H1 (cell line): ENCODE measurements around the gene TTC34. TPM values are rescaled to one million over a fixed set of nuclear protein-coding genes. Genes with fewer than 3 reads are reported as not detected.

ENCODE experiments used
- CTCF ChIA-PET: fragments of 300-600 bp; sonication (Branson Sonifier 250); formaldehyde crosslinking; loops from one replicate; lab custom pipeline; 2021; ENCODE audit not compliant: partially characterized antibody; lab: Charles Lee
- POLR2A ChIA-PET: fragments of 300-600 bp; sonication (Branson Sonifier 250); formaldehyde crosslinking; loops from one replicate; lab custom pipeline; 2021; ENCODE audit warnings: inconsistent platforms; ENCODE audit not compliant: partially characterized antibody; lab: Charles Lee
- DNase-seq, 2 experiments: peaks; one replicate each; pipeline versions ENCODE4 v3.0.0 to v3.0.0-alpha.2; 2010 to 2022; ENCODE audit warnings: low spot score in 2 of 2, low read depth in 1 of 2, mixed read lengths in 1 of 2
- FAIRE-seq: peaks from 2 replicates; lab custom pipeline; 2011; peaks lifted over from hg19 to GRCh38; lab: Jason Lieb, UNC
- H2AFZ ChIP-seq: 2 replicates; pipeline ENCODE4 v1.8.1; 2012; ENCODE audit warnings: low read length, inconsistent platforms
- H2AK5ac ChIP-seq: 2 replicates; pipeline ENCODE4 v1.6.1; 2013; ENCODE audit warnings: low read depth, low read length
- H2BK120ac ChIP-seq: replicated peaks from 2 replicates; pipeline ENCODE3; 2013; ENCODE audit warnings: low read depth, low read length, inconsistent platforms
- H2BK12ac ChIP-seq: 2 replicates; pipeline ENCODE4 v1.6.1; 2013; ENCODE audit warnings: low read depth, low read length
- H2BK15ac ChIP-seq: 2 replicates; pipeline ENCODE4 v1.6.1; 2013; ENCODE audit warnings: low read length
- H2BK20ac ChIP-seq: 2 replicates; pipeline ENCODE4 v1.6.1; 2013; ENCODE audit warnings: low read length
- H2BK5ac ChIP-seq: 2 replicates; pipeline ENCODE4 v1.6.1; 2013; ENCODE audit warnings: low read depth, low read length
- H3K14ac ChIP-seq: 2 replicates; pipeline ENCODE4 v1.6.1; 2013; ENCODE audit warnings: inconsistent platforms; ENCODE audit not compliant: insufficient read length
- H3K18ac ChIP-seq: 2 replicates; pipeline ENCODE4 v1.6.1; 2013; ENCODE audit warnings: low read length; ENCODE audit errors: extremely low read depth
- H3K23ac ChIP-seq: 2 replicates; pipeline ENCODE4 v1.6.1; 2013; ENCODE audit warnings: inconsistent platforms; ENCODE audit not compliant: insufficient read length
- H3K23me2 ChIP-seq: 2 replicates; pipeline ENCODE4 v1.6.1; 2013; ENCODE audit warnings: low read depth, low read length
- H3K27ac ChIP-seq: 2 replicates; pipeline ENCODE4 v1.6.1; 2011; ENCODE audit warnings: low read depth, low read length, inconsistent platforms
- H3K27me3 ChIP-seq, 4 experiments: replicated peaks in 1 of 4; 1 replicate in 1 of 4; 2 replicates in 3 of 4; pipeline versions ENCODE4 v1.6.1 to v1.8.1; 2011 to 2013; ENCODE audit warnings: low read length in 3 of 4, mild to moderate bottlenecking in 3 of 4, inconsistent platforms in 2 of 4, mixed read lengths in 2 of 4, moderate library complexity in 1 of 4; ENCODE audit not compliant: control insufficient read depth in 3 of 4, insufficient read depth in 3 of 4; ENCODE audit errors: extremely low read depth in 1 of 4
- H3K36me3 ChIP-seq, 4 experiments: 2 replicates each; pipeline versions ENCODE4 v1.6.1 to v1.8.1; 2011 to 2013; ENCODE audit warnings: mild to moderate bottlenecking in 4 of 4, low read length in 3 of 4, moderate library complexity in 2 of 4, control low read depth in 1 of 4, inconsistent platforms in 1 of 4; ENCODE audit not compliant: insufficient read depth in 4 of 4, control insufficient read depth in 2 of 4
- H3K4ac ChIP-seq: replicated peaks from 2 replicates; pipeline ENCODE3; 2013; ENCODE audit warnings: low read length, low read depth, mixed read lengths, inconsistent platforms; ENCODE audit not compliant: insufficient read length
- H3K4me1 ChIP-seq, 4 experiments: replicated peaks in 1 of 4; 1 replicate in 1 of 4; 2 replicates in 3 of 4; pipeline versions ENCODE4 v1.6.1 to v1.8.1; 2011 to 2013; ENCODE audit warnings: low read length in 3 of 4, inconsistent platforms in 2 of 4, mixed read lengths in 1 of 4; ENCODE audit not compliant: insufficient read depth in 4 of 4, control insufficient read depth in 3 of 4
- H3K4me2 ChIP-seq, 2 experiments: 2 replicates each; pipeline versions ENCODE4 v1.6.1 to v1.8.1; 2011 to 2013; ENCODE audit warnings: low read depth in 2 of 2, low read length in 2 of 2, control low read depth in 1 of 2, inconsistent platforms in 1 of 2, mild to moderate bottlenecking in 1 of 2; ENCODE audit not compliant: insufficient read depth in 1 of 2
- H3K4me3 ChIP-seq, 4 experiments: fragments of 200-600, 300-600 bp in 1 of 4; sonication (generic), shearing (Covaris generic), sonication (Bioruptor Twin) in 1 of 4; 2 replicates each; pipeline versions ENCODE4 v1.5.1 to v1.8.1; 2011 to 2016; ENCODE audit warnings: low read length in 4 of 4, low read depth in 3 of 4, control low read depth in 2 of 4, inconsistent platforms in 2 of 4, mild to moderate bottlenecking in 2 of 4, mixed read lengths in 1 of 4, moderate library complexity in 1 of 4; ENCODE audit not compliant: insufficient read depth in 2 of 4; ENCODE audit errors: extremely low read depth in 1 of 4
- H3K56ac ChIP-seq: replicated peaks from 2 replicates; pipeline ENCODE3; 2013; ENCODE audit warnings: low read depth, mild to moderate bottlenecking, mixed read lengths, low read length, inconsistent platforms; ENCODE audit not compliant: insufficient read length
- H3K79me1 ChIP-seq: 2 replicates; pipeline ENCODE4 v1.6.1; 2013; ENCODE audit warnings: low read depth, low read length, control low read depth
- H3K79me2 ChIP-seq, 2 experiments: 2 replicates each; pipeline versions ENCODE4 v1.6.1 to v1.8.1; 2012 to 2013; ENCODE audit warnings: low read length in 2 of 2, mild to moderate bottlenecking in 2 of 2, inconsistent platforms in 1 of 2; ENCODE audit not compliant: insufficient read depth in 2 of 2, control insufficient read depth in 1 of 2
- H3K9ac ChIP-seq, 4 experiments: replicated peaks in 1 of 4; 1 replicate in 1 of 4; 2 replicates in 3 of 4; pipeline versions ENCODE4 v1.6.1 to v1.8.1; 2011 to 2013; ENCODE audit warnings: low read depth in 3 of 4, low read length in 3 of 4, control low read depth in 2 of 4, mild to moderate bottlenecking in 2 of 4, moderate library complexity in 2 of 4, inconsistent platforms in 1 of 4; ENCODE audit errors: extremely low read depth in 1 of 4
- H3K9me3 ChIP-seq, 2 experiments: 2 replicates each; pipeline versions ENCODE4 v1.6.1 to v1.8.1; 2012 to 2013; ENCODE audit warnings: mild to moderate bottlenecking in 2 of 2, moderate library complexity in 2 of 2, control low read depth in 1 of 2, inconsistent platforms in 1 of 2, low read depth in 1 of 2, low read length in 1 of 2, mixed read lengths in 1 of 2; ENCODE audit not compliant: insufficient read depth in 2 of 2
- H4K20me1 ChIP-seq, 2 experiments: replicated peaks in 1 of 2; 2 replicates each; pipeline versions ENCODE3 to v1.8.1; 2011 to 2013; ENCODE audit warnings: inconsistent platforms in 2 of 2, low read length in 2 of 2, mild to moderate bottlenecking in 1 of 2; ENCODE audit not compliant: insufficient read depth in 2 of 2, control insufficient read depth in 1 of 2
- H4K5ac ChIP-seq: 2 replicates; pipeline ENCODE4 v1.6.1; 2013; ENCODE audit warnings: low read length, low read depth, mixed read lengths, inconsistent platforms; ENCODE audit not compliant: insufficient read length
- H4K8ac ChIP-seq: 2 replicates; pipeline ENCODE4 v1.8.0; 2013; ENCODE audit warnings: mild to moderate bottlenecking, moderate library complexity, low read length, inconsistent platforms; ENCODE audit not compliant: insufficient read depth; ENCODE audit errors: extremely low read depth
- H4K91ac ChIP-seq: replicated peaks from 2 replicates; pipeline ENCODE3; 2013; ENCODE audit warnings: low read length, mixed read lengths, inconsistent platforms; ENCODE audit not compliant: insufficient read length
- BCL11A ChIP-seq, 2 experiments: IDR thresholded peaks; one replicate each; pipeline ENCODE4 v1.6.1; 2011; ENCODE audit warnings: low read depth in 2 of 2, low read length in 2 of 2, mild to moderate bottlenecking in 2 of 2
- CREB1 ChIP-seq: IDR thresholded peaks from 2 replicates; pipeline ENCODE4 v1.6.1; 2012; ENCODE audit warnings: inconsistent platforms
- EZH2 ChIP-seq: fragments of 200-600 bp; sonication (generic); IDR thresholded peaks from 2 replicates; pipeline ENCODE4 v1.7.1; 2012; ENCODE audit warnings: low read depth, mild to moderate bottlenecking, moderate library complexity, low read length, inconsistent platforms; ENCODE audit not compliant: severe bottlenecking
- HDAC2 ChIP-seq, 2 experiments: fragments of 300-600 bp in 1 of 2; sonication (generic) in 1 of 2; IDR thresholded peaks; 2 replicates each; pipeline ENCODE4 v1.6.1; 2011 to 2012; ENCODE audit warnings: low read depth in 2 of 2, low read length in 2 of 2, mild to moderate bottlenecking in 2 of 2, moderate library complexity in 2 of 2, borderline replicate concordance in 1 of 2, inconsistent platforms in 1 of 2
- MAFK ChIP-seq: IDR thresholded peaks from 2 replicates; pipeline ENCODE4 v1.6.1; 2012; ENCODE audit warnings: low read depth, mild to moderate bottlenecking, improper control_type of control experiment, low read length
- NRF1 ChIP-seq: IDR thresholded peaks from 2 replicates; pipeline ENCODE4 v1.6.1; 2011; ENCODE audit warnings: mild to moderate bottlenecking, low read depth, low read length, improper control_type of control experiment
- POLR2A ChIP-seq, 2 experiments: IDR thresholded peaks; 1 replicate in 1 of 2; 2 replicates in 1 of 2; pipeline ENCODE4 v1.6.1; 2011; ENCODE audit warnings: low read depth in 2 of 2, low read length in 2 of 2, mild to moderate bottlenecking in 2 of 2; ENCODE audit errors: control extremely low read depth in 1 of 2
- RBBP5 ChIP-seq: IDR thresholded peaks from 2 replicates; pipeline ENCODE4 v1.7.1; 2012; ENCODE audit warnings: low read depth, mild to moderate bottlenecking, inconsistent platforms, low read length, moderate library complexity, borderline replicate concordance
- RNF2 ChIP-seq: fragments of 200-900, 300-1000 bp; sonication (generic); IDR thresholded peaks from 2 replicates; pipeline ENCODE4 v1.7.1; 2016; ENCODE audit warnings: borderline replicate concordance, low read depth, mild to moderate bottlenecking, antibody characterized with exemption, low read length; ENCODE audit not compliant: poor library complexity, severe bottlenecking; ENCODE audit errors: missing control alignments
- TAF1 ChIP-seq: IDR thresholded peaks from 2 replicates; pipeline ENCODE4 v1.6.1; 2011; ENCODE audit warnings: mild to moderate bottlenecking, low read depth, low read length
- TAF7 ChIP-seq: optimal IDR thresholded peaks from 2 replicates; pipeline ENCODE3; 2011; ENCODE audit warnings: low read depth, mild to moderate bottlenecking, inconsistent platforms, low read length, moderate library complexity, borderline replicate concordance
- WGBS, 2 experiments: shearing (Covaris generic) in 1 of 2; methylation state at CpG; one replicate each; pipeline versions ENCODE4 v1.1.6 to v1.1.7; 2013 to 2015; ENCODE audit warnings: low lambda C conversion rate in 2 of 2, mixed read lengths in 2 of 2, inconsistent platforms in 1 of 2, low coverage in 1 of 2, missing lambda C conversion rate in 1 of 2; ENCODE audit not compliant: insufficient replicate concordance in 2 of 2, insufficient coverage in 1 of 2, insufficient read length in 1 of 2; ENCODE audit errors: extremely low coverage in 1 of 2, missing lambda C conversion rate in 1 of 2; 5-methylcytosine and 5-hydroxymethylcytosine counted together
- polyA plus RNA-seq, 7 experiments: library from polyadenylated mRNA; depleted of rRNA in 3 of 7; stranded (reverse) in 5 of 7; unstranded in 2 of 7; fragments of >200 nt in 5 of 7; fragments of 200-250 nt in 2 of 7; gene quantifications; 1 replicate in 5 of 7; 2 replicates in 1 of 7; 4 replicates in 1 of 7; pipeline versions ENCODE4 v1.2.1 to v1.2.3, GENCODE V29; 2011 to 2013; ENCODE audit warnings: missing spikeins in 2 of 7, mixed read lengths in 2 of 7
- total RNA-seq: library from RNA; stranded (reverse); fragmentation: NEBNext Ultra II Directional; extraction: Animal tissue kit (Norgen Biotek cat#: 25700); gene quantifications from 2 replicates; pipeline ENCODE4 v1.2.1, GENCODE V29; 2021
- TF ChIP-seq, protein P1 (sequence below): IDR thresholded peaks from 2 replicates; pipeline ENCODE4 v1.6.1; 2012; ENCODE audit warnings: inconsistent platforms
- TF ChIP-seq, protein P2 (sequence below): IDR thresholded peaks from 2 replicates; pipeline ENCODE4 v1.6.1; 2011; ENCODE audit warnings: low read depth, mild to moderate bottlenecking, low read length; ENCODE audit not compliant: insufficient read depth

TTC34 gene
- total and polyA plus RNA-seq, 2 of the 8 experiments (the other 6 are each of a cell fraction or from before 2014, with no cell fraction given), result 0.23 to 0.50 TPM

DNA sequence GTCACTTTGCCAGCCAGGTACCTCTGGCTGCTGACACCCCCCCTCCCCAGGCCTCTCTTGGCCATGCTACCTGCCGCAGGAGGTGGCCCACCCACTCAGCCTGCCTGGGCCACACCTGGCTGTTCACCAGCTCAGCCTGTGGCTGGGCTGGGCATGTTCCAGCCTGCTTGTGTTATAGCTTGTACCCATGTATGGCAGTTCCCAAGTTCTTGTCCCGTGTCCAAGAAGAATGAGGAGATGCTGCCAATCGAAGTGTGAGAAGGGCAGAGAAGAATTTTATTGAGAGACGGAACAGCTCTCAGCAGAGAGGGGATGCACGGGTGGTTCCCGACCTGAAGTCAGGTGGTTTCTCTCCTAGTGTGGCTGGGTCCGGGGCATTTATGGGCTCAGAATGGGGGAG lies 164.8 kb downstream of the TTC34 start:
- Histone ChIP-seq H2BK12ac (no peak overlapping the region), H3K4me1 (peaks cover 3 to 25% (median 17%) of the 10 kb centered on the region in 4 experiments), H3K4me2 (no peak overlapping the region), H3K23me2 (no peaks in the 10 kb centered on the region; the same call in 1 of the 2 replicates), H3K36me3 (no peaks in the 10 kb centered on the region), H4K5ac (no peak overlapping the region), H3K27ac (no peak overlapping the region), H3K56ac (no peak overlapping the region), H4K91ac (no peak overlapping the region), H3K4me3 (no peak overlapping the region), H3K27me3 (peaks cover 0 to 8% (median 4%) of the 10 kb centered on the region in 4 experiments; a peak in 4 of 7 replicates), H3K18ac (no peak overlapping the region), H2BK20ac (no peak overlapping the region), H2BK15ac (no peak overlapping the region), H3K9me3 (no peaks in the 10 kb centered on the region), H3K79me1 (no peaks in the 10 kb centered on the region), H4K20me1 (peaks cover 0 to 5% of the 10 kb centered on the region in 2 experiments), H3K4ac (no peak overlapping the region), H2AFZ (no peak overlapping the region), H2BK5ac (no peak overlapping the region), H2BK120ac (no peak overlapping the region), H3K9ac (no peak overlapping the region), H3K23ac (no peak overlapping the region), H2AK5ac (no peak overlapping the region), H3K14ac (no peak overlapping the region), H3K79me2 (no peaks in the 10 kb centered on the region), H4K8ac (no peak overlapping the region)
- no peak for DNase-seq
- 81% methylated on average over 7 of the region's 7 CpGs; no CpG with 5 or more reads in 1 of the 2 experiments for WGBS, 2 experiments
- POLR2A ChIA-PET, result no interaction called here
- CTCF ChIA-PET, result interaction anchor here (1.2 kb wide), 1 partner anchor 795 kb away, joined by 3 read pairs; no protein-coding TSS in a partner anchor
- no peak for FAIRE-seq
- no peak for TF ChIP-seq NRF1
- TF ChIP-seq BCL11A (IDR thresholded peaks at IDR 0.05; ENCODE audit: low read depth in 2 of 2, low read length in 2 of 2), result no peak
- no peak for TF ChIP-seq TAF7
- TF ChIP-seq RNF2, result no peak
- no peak for TF ChIP-seq CREB1
- TF ChIP-seq EZH2, result no peak
- TF ChIP-seq, protein P1, sequence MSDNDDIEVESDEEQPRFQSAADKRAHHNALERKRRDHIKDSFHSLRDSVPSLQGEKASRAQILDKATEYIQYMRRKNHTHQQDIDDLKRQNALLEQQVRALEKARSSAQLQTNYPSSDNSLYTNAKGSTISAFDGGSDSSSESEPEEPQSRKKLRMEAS, result no peak
- TF ChIP-seq, protein P2, sequence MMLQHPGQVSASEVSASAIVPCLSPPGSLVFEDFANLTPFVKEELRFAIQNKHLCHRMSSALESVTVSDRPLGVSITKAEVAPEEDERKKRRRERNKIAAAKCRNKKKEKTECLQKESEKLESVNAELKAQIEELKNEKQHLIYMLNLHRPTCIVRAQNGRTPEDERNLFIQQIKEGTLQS, result no peak
- TF ChIP-seq RBBP5, result no peak
- no peak for TF ChIP-seq TAF1
- TF ChIP-seq MAFK, result no peak
- no peak for TF ChIP-seq POLR2A (IDR thresholded peaks at IDR 0.05; ENCODE audit: control extremely low read depth in 1 of 2, low read depth in 2 of 2, low read length in 2 of 2)
- TF ChIP-seq HDAC2 (IDR thresholded peaks at IDR 0.05; ENCODE audit: borderline replicate concordance in 1 of 2, low read depth in 2 of 2, low read length in 2 of 2), result no peak
